ENCODE data around the gene METAP1D.
"Not testable (repeated sequence)": the region's sequence is repeated elsewhere in the genome, so short reads cannot be mapped to it uniquely, and the experiment has no call there.

Gene METAP1D

GRCh38 chr2:171996021-171996420 is 3.7 kb upstream of the METAP1D start:
- Histone ChIP-seq H3K36me3 (no peaks in the 10 kb centered on the region), H3K27ac (no peak overlapping the region), H3K4me3 (ENCODE audit: low read depth, low read length) (no peak overlapping the region), H3K27me3 (ENCODE audit: insufficient read depth, low read depth, severe bottlenecking) (no peaks in the 10 kb centered on the region), H3K9me3 (ENCODE audit: severe bottlenecking) (no peaks in the 10 kb centered on the region)
- DNase-seq, result no peak
- TF ChIP-seq, protein P1, sequence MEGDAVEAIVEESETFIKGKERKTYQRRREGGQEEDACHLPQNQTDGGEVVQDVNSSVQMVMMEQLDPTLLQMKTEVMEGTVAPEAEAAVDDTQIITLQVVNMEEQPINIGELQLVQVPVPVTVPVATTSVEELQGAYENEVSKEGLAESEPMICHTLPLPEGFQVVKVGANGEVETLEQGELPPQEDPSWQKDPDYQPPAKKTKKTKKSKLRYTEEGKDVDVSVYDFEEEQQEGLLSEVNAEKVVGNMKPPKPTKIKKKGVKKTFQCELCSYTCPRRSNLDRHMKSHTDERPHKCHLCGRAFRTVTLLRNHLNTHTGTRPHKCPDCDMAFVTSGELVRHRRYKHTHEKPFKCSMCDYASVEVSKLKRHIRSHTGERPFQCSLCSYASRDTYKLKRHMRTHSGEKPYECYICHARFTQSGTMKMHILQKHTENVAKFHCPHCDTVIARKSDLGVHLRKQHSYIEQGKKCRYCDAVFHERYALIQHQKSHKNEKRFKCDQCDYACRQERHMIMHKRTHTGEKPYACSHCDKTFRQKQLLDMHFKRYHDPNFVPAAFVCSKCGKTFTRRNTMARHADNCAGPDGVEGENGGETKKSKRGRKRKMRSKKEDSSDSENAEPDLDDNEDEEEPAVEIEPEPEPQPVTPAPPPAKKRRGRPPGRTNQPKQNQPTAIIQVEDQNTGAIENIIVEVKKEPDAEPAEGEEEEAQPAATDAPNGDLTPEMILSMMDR (IDR thresholded peaks at IDR 0.05; ENCODE audit: low read depth, low read length), result no peak

DNA sequence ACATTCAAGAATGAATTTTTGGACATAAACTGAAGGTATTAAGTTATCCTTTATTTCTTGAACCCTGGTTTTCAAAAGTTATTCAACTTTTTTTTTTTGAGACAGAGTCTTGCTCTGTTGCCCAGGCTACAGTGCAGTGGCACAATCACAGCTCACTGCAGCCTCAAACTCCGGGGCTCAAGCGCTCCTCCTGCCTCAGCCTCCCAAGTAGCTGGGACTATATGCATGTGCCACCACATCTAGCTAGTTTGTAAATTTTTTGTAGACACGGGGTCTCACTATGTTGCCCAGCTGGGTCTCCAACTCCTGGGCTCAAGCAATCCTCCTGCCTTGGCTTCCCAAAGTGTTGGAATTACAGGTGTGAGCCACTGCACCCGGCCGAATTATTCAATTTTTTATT is 2.7 kb upstream of the METAP1D start:
- H3K9me3 ChIP-seq (ENCODE audit: severe bottlenecking), result not testable (repeated sequence)

DNA sequence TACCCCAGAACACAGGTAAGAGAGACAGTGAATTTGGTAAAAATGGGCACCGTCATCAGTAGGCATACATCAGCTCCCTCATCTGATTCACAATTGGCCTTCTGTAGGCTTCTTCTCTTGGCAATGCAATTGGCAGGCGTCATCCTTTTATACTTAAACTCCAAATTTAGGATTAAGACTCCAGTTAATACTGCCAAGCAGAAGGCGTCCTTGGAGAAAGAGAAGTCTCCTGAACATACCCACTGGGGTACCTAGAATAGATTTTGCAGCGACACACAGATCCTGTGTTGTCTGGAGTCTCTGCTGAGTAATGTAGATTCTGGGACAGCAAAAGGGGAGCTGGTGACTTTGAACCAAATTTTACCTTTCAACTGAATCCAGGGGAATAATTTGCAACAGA is 592 bp upstream of the METAP1D start:
- Histone ChIP-seq H3K27ac (no peak overlapping the region), H3K36me3 (no peaks in the 10 kb centered on the region), H3K4me3 (ENCODE audit: low read depth, low read length) (peak overlapping the region; percentile 48), H3K9me3 (ENCODE audit: severe bottlenecking) (no peaks in the 10 kb centered on the region), H3K27me3 (ENCODE audit: insufficient read depth, low read depth, severe bottlenecking) (no peaks in the 10 kb centered on the region)
- TF ChIP-seq, protein P1 (IDR thresholded peaks at IDR 0.05; ENCODE audit: low read depth, low read length), result no peak
- no peak for DNase-seq

More for the DNA sequence above, 2.7 kb upstream of the METAP1D start:
- DNase-seq; H3K27me3 ChIP-seq (ENCODE audit: insufficient read depth, low read depth, severe bottlenecking); H3K4me3 ChIP-seq (ENCODE audit: low read depth, low read length); H3K36me3 ChIP-seq; H3K27ac ChIP-seq: not testable (repeated sequence)

- TF ChIP-seq, protein P1 (IDR thresholded peaks at IDR 0.05; ENCODE audit: low read depth, low read length), result no peak
- H3K9me3 ChIP-seq (ENCODE audit: severe bottlenecking), result no peaks in the 10 kb centered on the region
- peak overlapping the region; percentile 54; the same call in 1 of the 2 replicates for H3K4me3 ChIP-seq (ENCODE audit: low read depth, low read length)
- H3K36me3 ChIP-seq, result no peaks in the 10 kb centered on the region
- peak overlapping the region; percentile 78; the same call in 1 of the 2 replicates for H3K27ac ChIP-seq
- DNase-seq, result no peak
- H3K27me3 ChIP-seq (ENCODE audit: insufficient read depth, low read depth, severe bottlenecking), result no peaks in the 10 kb centered on the region
Observed at GRCh38 chr2:172000696-172001361, 1.1 kb downstream of the METAP1D start.

DNA sequence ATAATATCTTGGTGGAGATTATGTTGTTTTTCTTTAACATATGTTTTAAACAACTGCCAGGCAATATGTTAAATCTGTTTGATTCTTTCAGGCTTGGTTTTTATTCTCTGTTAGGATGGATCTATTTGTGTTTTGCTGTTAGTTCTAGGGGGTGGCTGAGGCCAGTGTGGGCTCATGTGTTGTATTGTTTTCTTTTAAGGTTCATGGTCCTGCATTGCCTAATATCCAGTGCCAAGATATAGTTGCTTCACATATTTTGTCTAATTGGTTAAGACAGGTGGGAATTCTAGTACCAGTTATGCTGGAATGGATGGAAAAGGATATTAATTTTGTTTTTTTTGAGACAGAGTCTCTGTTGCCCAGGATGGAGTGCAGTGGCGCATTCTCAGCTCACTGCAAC is 7.6 kb downstream of the METAP1D start:
- Histone ChIP-seq H3K36me3 (no peaks in the 10 kb centered on the region), H3K27me3 (ENCODE audit: insufficient read depth, low read depth, severe bottlenecking) (no peaks in the 10 kb centered on the region), H3K9me3 (ENCODE audit: severe bottlenecking) (no peaks in the 10 kb centered on the region), H3K27ac (no peak overlapping the region), H3K4me3 (ENCODE audit: low read depth, low read length) (no peak overlapping the region)
- no peak for DNase-seq
- TF ChIP-seq, protein P1 (IDR thresholded peaks at IDR 0.05; ENCODE audit: low read depth, low read length), result no peak

GRCh38 chr2:172009823-172010222 is 10.1 kb downstream of the METAP1D start:
- H3K27ac ChIP-seq, result no peak overlapping the region
- H3K9me3 ChIP-seq (ENCODE audit: severe bottlenecking), result no peaks in the 10 kb centered on the region
- no peak overlapping the region for H3K4me3 ChIP-seq (ENCODE audit: low read depth, low read length)
- no peaks in the 10 kb centered on the region for H3K36me3 ChIP-seq
- TF ChIP-seq, protein P1 (IDR thresholded peaks at IDR 0.05; ENCODE audit: low read depth, low read length), result no peak
- DNase-seq, result no peak
- no peaks in the 10 kb centered on the region for H3K27me3 ChIP-seq (ENCODE audit: insufficient read depth, low read depth, severe bottlenecking)

Measured in WERI-Rb-1 (cell line).